Loucy (cell line): ENCODE data around the gene NOC3L.

Experiments used
- H2AFZ ChIP-seq: fragments of 200-600 bp; sonication (generic); 2 replicates; pipeline ENCODE4 v1.6.0; 2016; ENCODE audit warnings: antibody characterized with exemption, mild to moderate bottlenecking, low read length, moderate library complexity
- H3F3A ChIP-seq: fragments of 200-600 bp; 2 replicates; pipeline ENCODE4 v1.6.0; 2016; ENCODE audit warnings: antibody characterized with exemption, low read depth, mild to moderate bottlenecking
- H3K27me3 ChIP-seq: fragments of 200-600 bp; sonication (generic); 2 replicates; pipeline ENCODE4 v1.6.1; 2014; ENCODE audit warnings: low read length, mild to moderate bottlenecking; ENCODE audit not compliant: insufficient read depth, poor library complexity, severe bottlenecking
- H3K36me3 ChIP-seq: fragments of 200-600 bp; sonication (generic); 2 replicates; pipeline ENCODE4 v1.6.1; 2016; ENCODE audit warnings: low read length; ENCODE audit not compliant: insufficient read depth
- H3K4me1 ChIP-seq: fragments of 200-600 bp; sonication (generic); 2 replicates; pipeline ENCODE4 v1.5.1; 2014; ENCODE audit warnings: low read length, mild to moderate bottlenecking; ENCODE audit not compliant: insufficient read depth, poor library complexity, severe bottlenecking
- H3K4me2 ChIP-seq: fragments of 200-600 bp; sonication (generic); 2 replicates; pipeline ENCODE4 v1.6.0; 2014; ENCODE audit warnings: antibody characterized with exemption, low read length, low read depth, mild to moderate bottlenecking; ENCODE audit not compliant: poor library complexity, severe bottlenecking
- H3K4me3 ChIP-seq: fragments of 200-600 bp; sonication (generic); 2 replicates; pipeline ENCODE4 v1.5.1; 2014; ENCODE audit warnings: low read length, mild to moderate bottlenecking, mixed read lengths; ENCODE audit not compliant: poor library complexity, severe bottlenecking
- H3K79me2 ChIP-seq: fragments of 200-600 bp; sonication (generic); 2 replicates; pipeline ENCODE4 v1.6.1; 2014; ENCODE audit warnings: low read length; ENCODE audit not compliant: insufficient read depth
- H3K9ac ChIP-seq: fragments of 200-600 bp; sonication (generic); 2 replicates; pipeline ENCODE4 v1.6.0; 2014; ENCODE audit warnings: mild to moderate bottlenecking, low read depth, low read length, moderate library complexity; ENCODE audit not compliant: poor library complexity, severe bottlenecking
- H3K9me2 ChIP-seq: fragments of 200-600 bp; sonication (generic); replicated peaks from 2 replicates; pipeline ENCODE4 v1.6.1; 2016; ENCODE audit warnings: low read depth, low read length, mixed read lengths
- H3K9me3 ChIP-seq: fragments of 200-600 bp; sonication (generic); 2 replicates; pipeline ENCODE4 v1.6.1; 2014; ENCODE audit warnings: mild to moderate bottlenecking, antibody characterized with exemption, low read length, low read depth; ENCODE audit not compliant: insufficient read depth
- H4K20me1 ChIP-seq: fragments of 200-600 bp; sonication (generic); 2 replicates; pipeline ENCODE4 v1.6.0; 2014; ENCODE audit warnings: antibody characterized with exemption, low read length, mild to moderate bottlenecking; ENCODE audit not compliant: insufficient read depth, poor library complexity, severe bottlenecking
- EZH2phosphoT487 ChIP-seq: fragments of 200-600 bp; IDR thresholded peaks from 2 replicates; pipeline ENCODE4 v1.6.1; 2018; ENCODE audit warnings: antibody characterized with exemption, mild to moderate bottlenecking, moderate library complexity, borderline replicate concordance
- TF ChIP-seq, protein P1 (sequence below): fragments of 200-600 bp; sonication (generic); conservative IDR thresholded peaks from 2 replicates; pipeline ENCODE4 v1.5.1; 2014; ENCODE audit warnings: mild to moderate bottlenecking, antibody characterized with exemption, low read length

NOC3L gene

DNA sequence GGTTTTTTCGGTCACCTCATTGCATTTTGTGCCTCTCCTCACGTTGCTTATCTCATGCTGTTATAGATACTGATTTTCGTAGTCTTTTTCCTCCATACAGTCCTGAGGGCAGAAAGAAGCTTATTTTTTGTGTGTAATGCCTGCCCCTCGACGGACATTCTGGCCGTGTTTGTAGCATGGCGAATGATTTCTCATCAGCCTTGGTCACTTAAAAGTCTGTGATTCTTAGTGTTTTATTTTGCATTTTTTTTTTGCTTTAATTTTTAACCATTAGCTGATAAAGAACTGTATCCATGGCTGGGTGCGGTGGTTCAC is 469 bp upstream of the NOC3L start:
- Histone ChIP-seq H3K27me3 (no peaks in the 10 kb centered on the region), H3K36me3 (no peaks in the 10 kb centered on the region), H3K79me2 (peaks cover 35% of the 10 kb centered on the region), H3K4me1 (peaks cover 28% of the 10 kb centered on the region), H3K9ac (peak overlapping the region; percentile 5), H3K4me2 (peak overlapping the region; percentile 98), H3K4me3 (peak overlapping the region; percentile 84), H3F3A (no peaks in the 10 kb centered on the region), H3K9me3 (no peaks in the 10 kb centered on the region), H4K20me1 (no peaks in the 10 kb centered on the region), H3K9me2 (no peaks in the 10 kb centered on the region), H2AFZ (peak overlapping the region; percentile 96)
- TF ChIP-seq EZH2phosphoT487: no peak
- TF ChIP-seq, protein P1, sequence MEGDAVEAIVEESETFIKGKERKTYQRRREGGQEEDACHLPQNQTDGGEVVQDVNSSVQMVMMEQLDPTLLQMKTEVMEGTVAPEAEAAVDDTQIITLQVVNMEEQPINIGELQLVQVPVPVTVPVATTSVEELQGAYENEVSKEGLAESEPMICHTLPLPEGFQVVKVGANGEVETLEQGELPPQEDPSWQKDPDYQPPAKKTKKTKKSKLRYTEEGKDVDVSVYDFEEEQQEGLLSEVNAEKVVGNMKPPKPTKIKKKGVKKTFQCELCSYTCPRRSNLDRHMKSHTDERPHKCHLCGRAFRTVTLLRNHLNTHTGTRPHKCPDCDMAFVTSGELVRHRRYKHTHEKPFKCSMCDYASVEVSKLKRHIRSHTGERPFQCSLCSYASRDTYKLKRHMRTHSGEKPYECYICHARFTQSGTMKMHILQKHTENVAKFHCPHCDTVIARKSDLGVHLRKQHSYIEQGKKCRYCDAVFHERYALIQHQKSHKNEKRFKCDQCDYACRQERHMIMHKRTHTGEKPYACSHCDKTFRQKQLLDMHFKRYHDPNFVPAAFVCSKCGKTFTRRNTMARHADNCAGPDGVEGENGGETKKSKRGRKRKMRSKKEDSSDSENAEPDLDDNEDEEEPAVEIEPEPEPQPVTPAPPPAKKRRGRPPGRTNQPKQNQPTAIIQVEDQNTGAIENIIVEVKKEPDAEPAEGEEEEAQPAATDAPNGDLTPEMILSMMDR: no peak; the same call in 1 of the 2 replicates

GRCh38 chr10:94361171-94361794 is 1.5 kb downstream of the NOC3L start:
- no peaks in the 10 kb centered on the region for H3K9me2 ChIP-seq
- no peaks in the 10 kb centered on the region for H3K27me3 ChIP-seq
- H3K9me3 ChIP-seq: no peaks in the 10 kb centered on the region
- peak overlapping the region; percentile 83 for H3K9ac ChIP-seq
- peaks cover 35% of the 10 kb centered on the region for H3K79me2 ChIP-seq
- no peaks in the 10 kb centered on the region for H3F3A ChIP-seq
- H3K4me3 ChIP-seq: peak overlapping the region; percentile 84
- TF ChIP-seq, protein P1: no peak
- no peak for TF ChIP-seq EZH2phosphoT487
- H4K20me1 ChIP-seq: no peaks in the 10 kb centered on the region
- peak overlapping the region; percentile 98 for H3K4me2 ChIP-seq
- H3K36me3 ChIP-seq: peaks cover 10% of the 10 kb centered on the region; the same call in 1 of the 2 replicates
- peaks cover 35% of the 10 kb centered on the region for H3K4me1 ChIP-seq
- no peak overlapping the region for H2AFZ ChIP-seq

GRCh38 chr10:94358480-94358879 is 4.3 kb downstream of the NOC3L start:
- no peak overlapping the region for H3K4me3 ChIP-seq

More at GRCh38 chr10:94358480-94358879, 4.3 kb downstream of the NOC3L start:
- H3K9me3 ChIP-seq: no peaks in the 10 kb centered on the region
- peaks cover 21% of the 10 kb centered on the region; the same call in 1 of the 2 replicates for H3K36me3 ChIP-seq
- H3K79me2 ChIP-seq: peaks cover 35% of the 10 kb centered on the region
- H4K20me1 ChIP-seq: no peaks in the 10 kb centered on the region
- H3K9ac ChIP-seq: no peak overlapping the region
- H2AFZ ChIP-seq: no peak overlapping the region
- H3K9me2 ChIP-seq: no peaks in the 10 kb centered on the region
- no peaks in the 10 kb centered on the region for H3K27me3 ChIP-seq
- no peaks in the 10 kb centered on the region for H3F3A ChIP-seq
- peak overlapping the region; percentile 38 for H3K4me2 ChIP-seq
- peaks cover 38% of the 10 kb centered on the region for H3K4me1 ChIP-seq
- no peak for TF ChIP-seq EZH2phosphoT487
- TF ChIP-seq, protein P1: no peak
